HepG2 (cell line): ENCODE measurements around the gene ZFP69. TPM values are rescaled to one million over a fixed set of nuclear protein-coding genes. Genes with fewer than 3 reads are reported as not detected.
A peak's percentile ranks its signal among the peaks of the same experiment; 100 is the strongest.

Experiments used
- AKAP8 ChIP-seq: sonication (generic); formaldehyde crosslinking; IDR thresholded peaks from 2 replicates; pipeline ENCODE4 v1.5.1; 2020; ENCODE audit warnings: mild to moderate bottlenecking, missing genetic modification reagents
- CBFB ChIP-seq: sonication (generic); formaldehyde crosslinking; IDR thresholded peaks from 2 replicates; pipeline ENCODE4 v1.4.0; 2020; ENCODE audit warnings: missing genetic modification reagents
- HNF4A ChIP-seq: sonication (generic); formaldehyde crosslinking; IDR thresholded peaks from 2 replicates; pipeline ENCODE4 v1.4.0; 2020; ENCODE audit warnings: missing genetic modification reagents
- JUND ChIP-seq: sonication (generic); formaldehyde crosslinking; IDR thresholded peaks from 2 replicates; pipeline ENCODE4 v1.8.0; 2022; ENCODE audit warnings: mild to moderate bottlenecking, missing genetic modification reagents
- MBD4 ChIP-seq: IDR thresholded peaks from 2 replicates; pipeline ENCODE4 v1.6.1; 2012; ENCODE audit warnings: low read length, inconsistent platforms, borderline replicate concordance
- MTF1 ChIP-seq: sonication (generic); formaldehyde crosslinking; IDR thresholded peaks from 2 replicates; pipeline ENCODE4 v1.5.0; 2020; ENCODE audit warnings: missing genetic modification reagents
- MZF1 ChIP-seq: sonication (generic); formaldehyde crosslinking; IDR thresholded peaks from 2 replicates; pipeline ENCODE4 v1.8.1; 2023; ENCODE audit warnings: mild to moderate bottlenecking, missing genetic modification reagents, borderline replicate concordance
- NCOA1 ChIP-seq: sonication (generic); formaldehyde crosslinking; IDR thresholded peaks from 2 replicates; pipeline ENCODE4 v1.9.0; 2021; ENCODE audit warnings: missing genetic modification reagents
- NR1H2 ChIP-seq: sonication (generic); formaldehyde crosslinking; IDR thresholded peaks from 2 replicates; pipeline ENCODE4 v1.8.1; 2022; ENCODE audit warnings: low read depth, missing genetic modification reagents, borderline replicate concordance
- PHF21A ChIP-seq: sonication (generic); formaldehyde crosslinking; IDR thresholded peaks from 2 replicates; pipeline ENCODE4 v1.5.0; 2020; ENCODE audit warnings: mild to moderate bottlenecking, missing genetic modification reagents
- REXO4 ChIP-seq: sonication (generic); formaldehyde crosslinking; IDR thresholded peaks from 2 replicates; pipeline ENCODE4 v1.8.0; 2022; ENCODE audit warnings: missing genetic modification reagents, mild to moderate bottlenecking, borderline replicate concordance
- SMAD1 ChIP-seq: sonication (generic); formaldehyde crosslinking; IDR thresholded peaks from 2 replicates; pipeline ENCODE4 v1.4.0; 2020; ENCODE audit warnings: missing genetic modification reagents, low read depth, mild to moderate bottlenecking, borderline replicate concordance
- THYN1 ChIP-seq: sonication (generic); formaldehyde crosslinking; IDR thresholded peaks from 2 replicates; pipeline ENCODE4 v1.8.1; 2023; ENCODE audit warnings: low read depth, mild to moderate bottlenecking, moderate library complexity, missing genetic modification reagents, borderline replicate concordance
- TRIM24 ChIP-seq: sonication (generic); formaldehyde crosslinking; IDR thresholded peaks from 2 replicates; pipeline ENCODE4 v1.8.0; 2022; ENCODE audit warnings: mild to moderate bottlenecking, missing genetic modification reagents
- ZBTB1 ChIP-seq: sonication (generic); formaldehyde crosslinking; IDR thresholded peaks from 2 replicates; pipeline ENCODE4 v1.4.0; 2020; ENCODE audit warnings: missing genetic modification reagents, borderline replicate concordance
- ZBTB7B ChIP-seq: sonication (generic); formaldehyde crosslinking; IDR thresholded peaks from 2 replicates; pipeline ENCODE4 v1.4.0; 2020; ENCODE audit warnings: missing genetic modification reagents
- ZFP36L1 ChIP-seq: sonication (generic); formaldehyde crosslinking; IDR thresholded peaks from 2 replicates; pipeline ENCODE4 v1.8.0; 2022; ENCODE audit warnings: mild to moderate bottlenecking, missing genetic modification reagents, moderate library complexity
- ZNF136 ChIP-seq: sonication (generic); formaldehyde crosslinking; IDR thresholded peaks from 2 replicates; pipeline ENCODE4 v1.8.1; 2022; ENCODE audit warnings: low read depth, mild to moderate bottlenecking, moderate library complexity, missing genetic modification reagents
- ZNF232 ChIP-seq: sonication (generic); formaldehyde crosslinking; IDR thresholded peaks from 2 replicates; pipeline ENCODE4 v1.4.0; 2020; ENCODE audit warnings: missing genetic modification reagents, borderline replicate concordance
- ZNF260 ChIP-seq: sonication (generic); formaldehyde crosslinking; IDR thresholded peaks from 2 replicates; pipeline ENCODE4 v1.4.0; 2020; ENCODE audit warnings: missing genetic modification reagents, low read depth, mild to moderate bottlenecking, borderline replicate concordance
- ZNF557 ChIP-seq: sonication (generic); formaldehyde crosslinking; IDR thresholded peaks from 2 replicates; pipeline ENCODE4 v1.4.0; 2020; ENCODE audit warnings: missing genetic modification reagents
- ZNF790 ChIP-seq: sonication (generic); formaldehyde crosslinking; IDR thresholded peaks from 2 replicates; pipeline ENCODE4 v1.8.0; 2022; ENCODE audit warnings: missing genetic modification reagents, mild to moderate bottlenecking, borderline replicate concordance
- ZNF83 ChIP-seq: sonication (generic); formaldehyde crosslinking; IDR thresholded peaks from 2 replicates; pipeline ENCODE4 v1.4.0; 2020; ENCODE audit warnings: missing genetic modification reagents, mild to moderate bottlenecking, borderline replicate concordance
- polyA plus RNA-seq, 8 experiments: library from polyadenylated mRNA; depleted of rRNA in 3 of 8; stranded (reverse) in 7 of 8; unstranded in 1 of 8; fragments of >200 nt; fragmentation: Illumina TruSeq in 4 of 8; extraction: Trizol in 4 of 8; gene quantifications; 2 replicates each; pipeline versions ENCODE4 v1.2.1 to v1.2.3, GENCODE V29; 2011 to 2016; ENCODE audit warnings: low read depth in 4 of 8, missing spikeins in 1 of 8, mixed read lengths in 1 of 8; ENCODE audit not compliant: insufficient read depth in 1 of 8
- total RNA-seq, 5 experiments: library from RNA; depleted of rRNA; stranded (reverse); fragments of >200 nt; fragmentation: Illumina TruSeq; extraction: Trizol; gene quantifications; 2 replicates each; pipeline ENCODE4 v1.2.3, GENCODE V29; 2016; ENCODE audit warnings: low read depth in 1 of 5
- TF ChIP-seq, protein P1 (sequence below): IDR thresholded peaks from 2 replicates; pipeline ENCODE4 v1.6.1; 2018; ENCODE audit warnings: missing genetic modification reagents, mild to moderate bottlenecking, missing compliant biosample characterization
- TF ChIP-seq, protein P2 (sequence below): sonication (generic); formaldehyde crosslinking; IDR thresholded peaks from 2 replicates; pipeline ENCODE4 v1.4.0; 2020; ENCODE audit warnings: missing genetic modification reagents
- TF ChIP-seq, protein P3 (sequence below): sonication (generic); formaldehyde crosslinking; IDR thresholded peaks from 2 replicates; pipeline ENCODE4 v1.4.0; 2020; ENCODE audit warnings: mild to moderate bottlenecking, missing genetic modification reagents

The ZFP69 gene
- total and polyA plus RNA-seq, 2 of the 13 experiments (the other 11 are each of a cell fraction or from before 2014, with no cell fraction given) = 2.6 to 5.6 TPM

DNA sequence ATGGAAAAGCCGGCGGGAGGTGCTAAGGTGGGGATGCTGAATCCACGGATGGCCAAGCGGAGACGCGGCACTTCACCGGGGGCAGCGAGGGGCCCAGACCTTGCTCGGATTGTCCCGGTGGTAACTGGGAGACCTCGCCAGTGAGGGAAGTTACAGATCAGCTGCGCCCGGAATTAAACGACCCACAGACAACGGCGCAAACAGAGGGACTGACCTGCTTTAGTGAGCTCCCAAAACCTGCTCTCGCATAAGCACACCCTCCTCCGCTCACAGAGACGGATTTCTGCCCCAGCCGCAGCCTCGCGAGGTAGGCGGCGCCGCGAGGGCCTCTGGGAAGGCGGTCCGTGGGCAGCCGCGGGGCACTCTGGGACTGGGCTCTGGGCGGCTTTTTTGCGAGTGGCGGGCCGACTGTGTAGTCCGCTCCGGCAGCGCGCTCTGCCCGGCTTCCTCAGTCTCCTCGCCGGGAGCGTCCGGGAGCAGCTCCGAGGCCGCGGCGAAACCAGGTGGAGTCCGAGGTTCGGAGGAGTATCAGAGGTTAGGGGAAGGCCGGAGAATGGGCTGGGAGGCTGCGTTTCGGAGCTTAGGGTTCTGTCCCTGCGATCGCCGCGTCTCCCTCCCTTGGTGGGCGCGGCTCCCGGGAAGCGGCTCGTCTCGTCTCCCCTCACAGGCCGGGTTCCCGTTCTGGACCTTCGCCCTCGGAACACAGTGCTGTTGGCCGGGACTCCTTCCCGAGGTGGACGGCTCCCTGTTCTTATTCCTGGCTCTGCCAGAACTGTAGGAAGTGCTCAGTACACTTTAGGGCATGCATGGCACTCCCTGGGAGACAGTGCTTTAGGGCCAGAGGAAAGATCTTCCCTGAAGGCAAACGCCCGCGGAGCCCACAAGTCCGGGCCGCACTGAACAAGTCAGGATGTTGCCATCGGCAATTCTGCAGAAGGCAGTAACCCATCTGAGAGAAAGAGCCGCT is 31.6 kb downstream of the ZFP69 start, which contains the start of gene EXO5 (continued):
- TF ChIP-seq ZNF790 (CRISPR knock-in tag) (peak; percentile 86; the same call in 1 of the 2 replicates), NCOA1 (peak; percentile 89; the same call in 1 of the 2 replicates), ZBTB1 (CRISPR knock-in tag) (no peak), HNF4A (CRISPR knock-in tag) (0 out of 2 replicates have a peak, but pooled peaks have one; percentile 33), AKAP8 (CRISPR knock-in tag) (0 out of 2 replicates have a peak, but pooled peaks have one; percentile 23), ZNF136 (CRISPR knock-in tag) (peak; percentile 71; the same call in 1 of the 2 replicates), ZNF232 (CRISPR knock-in tag) (peak; percentile 92), REXO4 (CRISPR knock-in tag) (no peak), THYN1 (CRISPR knock-in tag) (no peak), ZNF83 (no peak), ZNF260 (CRISPR knock-in tag) (no peak), ZNF557 (CRISPR knock-in tag) (peak; percentile 42; the same call in 1 of the 2 replicates), MZF1 (CRISPR knock-in tag) (no peak), ZBTB7B (0 out of 2 replicates have a peak, but pooled peaks have one; percentile 25), SMAD1 (CRISPR knock-in tag) (peak; percentile 90; the same call in 1 of the 2 replicates), MBD4 (no peak), TRIM24 (CRISPR knock-in tag) (no peak), ZFP36L1 (CRISPR knock-in tag) (peak; percentile 78; the same call in 1 of the 2 replicates), CBFB (CRISPR knock-in tag) (peak; percentile 59; the same call in 1 of the 2 replicates), JUND (CRISPR knock-in tag) (no peak), PHF21A (CRISPR knock-in tag) (peak; percentile 80), MTF1 (CRISPR knock-in tag) (no peak), NR1H2 (CRISPR knock-in tag) (0 out of 2 replicates have a peak, but pooled peaks have one; percentile 30)
- TF ChIP-seq, protein P1, sequence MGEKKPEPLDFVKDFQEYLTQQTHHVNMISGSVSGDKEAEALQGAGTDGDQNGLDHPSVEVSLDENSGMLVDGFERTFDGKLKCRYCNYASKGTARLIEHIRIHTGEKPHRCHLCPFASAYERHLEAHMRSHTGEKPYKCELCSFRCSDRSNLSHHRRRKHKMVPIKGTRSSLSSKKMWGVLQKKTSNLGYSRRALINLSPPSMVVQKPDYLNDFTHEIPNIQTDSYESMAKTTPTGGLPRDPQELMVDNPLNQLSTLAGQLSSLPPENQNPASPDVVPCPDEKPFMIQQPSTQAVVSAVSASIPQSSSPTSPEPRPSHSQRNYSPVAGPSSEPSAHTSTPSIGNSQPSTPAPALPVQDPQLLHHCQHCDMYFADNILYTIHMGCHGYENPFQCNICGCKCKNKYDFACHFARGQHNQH (CRISPR knock-in tag) = peak; percentile 82
- TF ChIP-seq, protein P2, sequence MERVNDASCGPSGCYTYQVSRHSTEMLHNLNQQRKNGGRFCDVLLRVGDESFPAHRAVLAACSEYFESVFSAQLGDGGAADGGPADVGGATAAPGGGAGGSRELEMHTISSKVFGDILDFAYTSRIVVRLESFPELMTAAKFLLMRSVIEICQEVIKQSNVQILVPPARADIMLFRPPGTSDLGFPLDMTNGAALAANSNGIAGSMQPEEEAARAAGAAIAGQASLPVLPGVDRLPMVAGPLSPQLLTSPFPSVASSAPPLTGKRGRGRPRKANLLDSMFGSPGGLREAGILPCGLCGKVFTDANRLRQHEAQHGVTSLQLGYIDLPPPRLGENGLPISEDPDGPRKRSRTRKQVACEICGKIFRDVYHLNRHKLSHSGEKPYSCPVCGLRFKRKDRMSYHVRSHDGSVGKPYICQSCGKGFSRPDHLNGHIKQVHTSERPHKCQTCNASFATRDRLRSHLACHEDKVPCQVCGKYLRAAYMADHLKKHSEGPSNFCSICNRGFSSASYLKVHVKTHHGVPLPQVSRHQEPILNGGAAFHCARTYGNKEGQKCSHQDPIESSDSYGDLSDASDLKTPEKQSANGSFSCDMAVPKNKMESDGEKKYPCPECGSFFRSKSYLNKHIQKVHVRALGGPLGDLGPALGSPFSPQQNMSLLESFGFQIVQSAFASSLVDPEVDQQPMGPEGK (CRISPR knock-in tag) = peak; percentile 39
- TF ChIP-seq, protein P3, sequence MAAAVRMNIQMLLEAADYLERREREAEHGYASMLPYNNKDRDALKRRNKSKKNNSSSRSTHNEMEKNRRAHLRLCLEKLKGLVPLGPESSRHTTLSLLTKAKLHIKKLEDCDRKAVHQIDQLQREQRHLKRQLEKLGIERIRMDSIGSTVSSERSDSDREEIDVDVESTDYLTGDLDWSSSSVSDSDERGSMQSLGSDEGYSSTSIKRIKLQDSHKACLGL (CRISPR knock-in tag) = peak; percentile 90
